ENCODE data around the gene RAB43.
A peak's percentile ranks its signal among the peaks of the same experiment; 100 is the strongest.

RAB43 gene

DNA sequence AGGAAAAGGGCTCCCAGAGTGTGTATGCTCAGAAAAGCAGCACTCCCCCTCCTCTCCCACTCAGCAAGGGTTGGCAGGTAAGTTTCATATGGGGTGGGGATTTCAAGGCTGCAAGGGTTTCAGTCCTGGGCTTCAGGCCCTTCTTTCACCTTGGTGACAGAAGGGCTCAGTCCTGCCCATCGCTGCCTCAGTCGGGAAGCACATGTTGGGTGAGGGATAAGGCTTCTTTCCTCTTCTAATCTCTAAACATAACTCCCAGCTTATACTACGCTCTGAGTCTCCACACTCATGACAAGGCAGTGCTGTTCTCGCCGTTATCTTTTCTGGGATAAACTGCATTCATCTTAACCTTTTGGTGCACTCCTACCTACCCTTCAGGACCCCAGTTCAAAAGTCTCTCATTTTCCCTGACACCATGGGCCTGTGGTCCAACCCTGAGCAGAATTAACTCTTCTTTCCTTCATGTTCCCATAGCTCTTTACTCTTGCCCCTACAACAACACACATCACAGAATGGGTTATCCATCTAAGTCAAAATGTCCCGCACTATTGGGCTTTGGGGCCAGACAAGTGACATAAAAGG, 17.0 kb downstream of the RAB43 start:
- ATAC-seq: no peak
- 0 out of 2 replicates have a peak, but pooled peaks have one; percentile 61 for TF ChIP-seq ZFP3 (CRISPR knock-in tag; IDR thresholded peaks at IDR 0.05)
- no peak for TF ChIP-seq ZNF565 (CRISPR knock-in tag; conservative IDR thresholded peaks at IDR 0.05; ENCODE audit: low read depth)

DNA sequence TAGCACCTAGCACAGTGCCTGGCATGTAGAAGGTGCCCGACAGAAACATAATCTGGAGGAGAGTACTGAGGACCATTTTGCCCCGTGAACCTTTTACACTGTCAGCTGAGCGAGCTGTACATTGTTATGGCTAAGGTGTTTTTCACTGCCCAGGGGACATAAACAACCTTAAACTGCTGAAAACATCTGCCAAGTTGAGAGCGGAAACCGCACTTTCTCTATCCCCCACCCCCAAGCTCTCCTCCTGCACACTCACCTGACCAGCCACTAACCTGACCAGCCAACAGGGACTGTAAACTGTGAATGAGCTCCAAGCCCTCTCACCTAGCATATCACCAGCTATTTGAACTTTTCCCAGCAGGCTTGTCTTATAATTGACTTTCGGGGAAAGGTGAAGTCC, 17.6 kb downstream of the RAB43 start:
- no peak for TF ChIP-seq RARB (CRISPR knock-in tag; IDR thresholded peaks at IDR 0.05)
- TF ChIP-seq ZFP3 (CRISPR knock-in tag; IDR thresholded peaks at IDR 0.05): no peak
- TF ChIP-seq, protein P1, sequence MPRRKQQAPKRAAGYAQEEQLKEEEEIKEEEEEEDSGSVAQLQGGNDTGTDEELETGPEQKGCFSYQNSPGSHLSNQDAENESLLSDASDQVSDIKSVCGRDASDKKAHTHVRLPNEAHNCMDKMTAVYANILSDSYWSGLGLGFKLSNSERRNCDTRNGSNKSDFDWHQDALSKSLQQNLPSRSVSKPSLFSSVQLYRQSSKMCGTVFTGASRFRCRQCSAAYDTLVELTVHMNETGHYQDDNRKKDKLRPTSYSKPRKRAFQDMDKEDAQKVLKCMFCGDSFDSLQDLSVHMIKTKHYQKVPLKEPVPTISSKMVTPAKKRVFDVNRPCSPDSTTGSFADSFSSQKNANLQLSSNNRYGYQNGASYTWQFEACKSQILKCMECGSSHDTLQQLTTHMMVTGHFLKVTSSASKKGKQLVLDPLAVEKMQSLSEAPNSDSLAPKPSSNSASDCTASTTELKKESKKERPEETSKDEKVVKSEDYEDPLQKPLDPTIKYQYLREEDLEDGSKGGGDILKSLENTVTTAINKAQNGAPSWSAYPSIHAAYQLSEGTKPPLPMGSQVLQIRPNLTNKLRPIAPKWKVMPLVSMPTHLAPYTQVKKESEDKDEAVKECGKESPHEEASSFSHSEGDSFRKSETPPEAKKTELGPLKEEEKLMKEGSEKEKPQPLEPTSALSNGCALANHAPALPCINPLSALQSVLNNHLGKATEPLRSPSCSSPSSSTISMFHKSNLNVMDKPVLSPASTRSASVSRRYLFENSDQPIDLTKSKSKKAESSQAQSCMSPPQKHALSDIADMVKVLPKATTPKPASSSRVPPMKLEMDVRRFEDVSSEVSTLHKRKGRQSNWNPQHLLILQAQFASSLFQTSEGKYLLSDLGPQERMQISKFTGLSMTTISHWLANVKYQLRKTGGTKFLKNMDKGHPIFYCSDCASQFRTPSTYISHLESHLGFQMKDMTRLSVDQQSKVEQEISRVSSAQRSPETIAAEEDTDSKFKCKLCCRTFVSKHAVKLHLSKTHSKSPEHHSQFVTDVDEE (CRISPR knock-in tag; IDR thresholded peaks at IDR 0.05): no peak
- TF ChIP-seq ARNTL (CRISPR knock-in tag; IDR thresholded peaks at IDR 0.05; ENCODE audit: borderline replicate concordance, low read depth): no peak
- no peak for TF ChIP-seq GLIS3 (CRISPR knock-in tag; IDR thresholded peaks at IDR 0.05)
- TF ChIP-seq ZNF70 (CRISPR knock-in tag; IDR thresholded peaks at IDR 0.05): no peak
- no peak for TF ChIP-seq PPARA (CRISPR knock-in tag; IDR thresholded peaks at IDR 0.05; ENCODE audit: borderline replicate concordance)
- no peak for TF ChIP-seq ESRRG (CRISPR knock-in tag; IDR thresholded peaks at IDR 0.05)
- TF ChIP-seq TOX (CRISPR knock-in tag; IDR thresholded peaks at IDR 0.05; ENCODE audit: borderline replicate concordance): no peak
- no peak for TF ChIP-seq ZNF565 (CRISPR knock-in tag; conservative IDR thresholded peaks at IDR 0.05; ENCODE audit: low read depth)
- TF ChIP-seq, protein P2, sequence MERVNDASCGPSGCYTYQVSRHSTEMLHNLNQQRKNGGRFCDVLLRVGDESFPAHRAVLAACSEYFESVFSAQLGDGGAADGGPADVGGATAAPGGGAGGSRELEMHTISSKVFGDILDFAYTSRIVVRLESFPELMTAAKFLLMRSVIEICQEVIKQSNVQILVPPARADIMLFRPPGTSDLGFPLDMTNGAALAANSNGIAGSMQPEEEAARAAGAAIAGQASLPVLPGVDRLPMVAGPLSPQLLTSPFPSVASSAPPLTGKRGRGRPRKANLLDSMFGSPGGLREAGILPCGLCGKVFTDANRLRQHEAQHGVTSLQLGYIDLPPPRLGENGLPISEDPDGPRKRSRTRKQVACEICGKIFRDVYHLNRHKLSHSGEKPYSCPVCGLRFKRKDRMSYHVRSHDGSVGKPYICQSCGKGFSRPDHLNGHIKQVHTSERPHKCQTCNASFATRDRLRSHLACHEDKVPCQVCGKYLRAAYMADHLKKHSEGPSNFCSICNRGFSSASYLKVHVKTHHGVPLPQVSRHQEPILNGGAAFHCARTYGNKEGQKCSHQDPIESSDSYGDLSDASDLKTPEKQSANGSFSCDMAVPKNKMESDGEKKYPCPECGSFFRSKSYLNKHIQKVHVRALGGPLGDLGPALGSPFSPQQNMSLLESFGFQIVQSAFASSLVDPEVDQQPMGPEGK (CRISPR knock-in tag; IDR thresholded peaks at IDR 0.05; ENCODE audit: borderline replicate concordance): no peak
- TF ChIP-seq, protein P3, sequence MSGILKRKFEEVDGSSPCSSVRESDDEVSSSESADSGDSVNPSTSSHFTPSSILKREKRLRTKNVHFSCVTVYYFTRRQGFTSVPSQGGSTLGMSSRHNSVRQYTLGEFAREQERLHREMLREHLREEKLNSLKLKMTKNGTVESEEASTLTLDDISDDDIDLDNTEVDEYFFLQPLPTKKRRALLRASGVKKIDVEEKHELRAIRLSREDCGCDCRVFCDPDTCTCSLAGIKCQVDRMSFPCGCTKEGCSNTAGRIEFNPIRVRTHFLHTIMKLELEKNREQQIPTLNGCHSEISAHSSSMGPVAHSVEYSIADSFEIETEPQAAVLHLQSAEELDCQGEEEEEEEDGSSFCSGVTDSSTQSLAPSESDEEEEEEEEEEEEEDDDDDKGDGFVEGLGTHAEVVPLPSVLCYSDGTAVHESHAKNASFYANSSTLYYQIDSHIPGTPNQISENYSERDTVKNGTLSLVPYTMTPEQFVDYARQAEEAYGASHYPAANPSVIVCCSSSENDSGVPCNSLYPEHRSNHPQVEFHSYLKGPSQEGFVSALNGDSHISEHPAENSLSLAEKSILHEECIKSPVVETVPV (CRISPR knock-in tag; IDR thresholded peaks at IDR 0.05): no peak
- TF ChIP-seq BACH2 (CRISPR knock-in tag; IDR thresholded peaks at IDR 0.05; ENCODE audit: borderline replicate concordance): no peak
- no peak for TF ChIP-seq SNAI2 (CRISPR knock-in tag; IDR thresholded peaks at IDR 0.05)
- TF ChIP-seq, protein P4, sequence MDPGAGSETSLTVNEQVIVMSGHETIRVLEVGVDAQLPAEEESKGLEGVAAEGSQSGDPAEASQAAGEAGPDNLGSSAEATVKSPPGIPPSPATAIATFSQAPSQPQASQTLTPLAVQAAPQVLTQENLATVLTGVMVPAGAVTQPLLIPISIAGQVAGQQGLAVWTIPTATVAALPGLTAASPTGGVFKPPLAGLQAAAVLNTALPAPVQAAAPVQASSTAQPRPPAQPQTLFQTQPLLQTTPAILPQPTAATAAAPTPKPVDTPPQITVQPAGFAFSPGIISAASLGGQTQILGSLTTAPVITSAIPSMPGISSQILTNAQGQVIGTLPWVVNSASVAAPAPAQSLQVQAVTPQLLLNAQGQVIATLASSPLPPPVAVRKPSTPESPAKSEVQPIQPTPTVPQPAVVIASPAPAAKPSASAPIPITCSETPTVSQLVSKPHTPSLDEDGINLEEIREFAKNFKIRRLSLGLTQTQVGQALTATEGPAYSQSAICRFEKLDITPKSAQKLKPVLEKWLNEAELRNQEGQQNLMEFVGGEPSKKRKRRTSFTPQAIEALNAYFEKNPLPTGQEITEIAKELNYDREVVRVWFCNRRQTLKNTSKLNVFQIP (CRISPR knock-in tag; IDR thresholded peaks at IDR 0.05; ENCODE audit: borderline replicate concordance, low read depth): no peak
- ATAC-seq: no peak

DNA sequence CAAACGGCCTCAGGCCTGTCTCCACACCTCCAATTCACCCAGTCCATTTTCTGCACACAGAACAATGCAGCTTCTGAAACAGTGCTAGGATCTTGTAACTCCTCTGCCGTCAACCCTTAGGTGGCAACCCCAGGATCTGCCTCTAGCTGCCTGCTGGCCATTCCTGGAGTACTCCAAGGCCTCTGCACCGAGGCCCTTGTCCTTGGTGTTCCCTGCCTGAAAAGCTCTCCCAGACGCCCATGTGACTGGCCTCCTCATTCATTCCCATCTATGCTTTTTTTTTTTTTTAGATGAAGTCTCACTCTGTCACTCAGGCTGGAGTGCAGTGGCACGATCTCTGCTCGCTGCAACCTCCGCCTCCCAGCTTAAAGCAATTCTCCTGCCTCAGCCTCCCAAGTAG, 18.3 kb downstream of the RAB43 start:
- no peak for TF ChIP-seq TOX (CRISPR knock-in tag; IDR thresholded peaks at IDR 0.05; ENCODE audit: borderline replicate concordance)
- TF ChIP-seq ESRRG (CRISPR knock-in tag; IDR thresholded peaks at IDR 0.05): no peak
- TF ChIP-seq ZC3H10 (CRISPR knock-in tag; IDR thresholded peaks at IDR 0.05): no peak
- TF ChIP-seq, protein P4 (CRISPR knock-in tag; IDR thresholded peaks at IDR 0.05; ENCODE audit: borderline replicate concordance, low read depth): no peak
- no peak for TF ChIP-seq RARB (CRISPR knock-in tag; IDR thresholded peaks at IDR 0.05)
- TF ChIP-seq, protein P3 (CRISPR knock-in tag; IDR thresholded peaks at IDR 0.05): no peak
- TF ChIP-seq ISL1 (CRISPR knock-in tag; IDR thresholded peaks at IDR 0.05): no peak
- TF ChIP-seq ZNF70 (CRISPR knock-in tag; IDR thresholded peaks at IDR 0.05): no peak
- no peak for TF ChIP-seq ZNF565 (CRISPR knock-in tag; conservative IDR thresholded peaks at IDR 0.05; ENCODE audit: low read depth)
- TF ChIP-seq, protein P2 (CRISPR knock-in tag; IDR thresholded peaks at IDR 0.05; ENCODE audit: borderline replicate concordance): no peak
- TF ChIP-seq, protein P1 (CRISPR knock-in tag; IDR thresholded peaks at IDR 0.05): no peak
- no peak for TF ChIP-seq ARNTL (CRISPR knock-in tag; IDR thresholded peaks at IDR 0.05; ENCODE audit: borderline replicate concordance, low read depth)
- no peak for TF ChIP-seq OSR1 (CRISPR knock-in tag; IDR thresholded peaks at IDR 0.05)
- TF ChIP-seq ZFP30 (CRISPR knock-in tag; IDR thresholded peaks at IDR 0.05): no peak
- no peak for ATAC-seq

Data from SK-N-SH treated with all-trans-retinoic acid at 6 μM for 48 hours (cell line).